Suppressor macrophage treated with lipopolysaccharide for 4 hours (primary cell): ENCODE results near the gene UQCC2.
A peak's percentile ranks its signal among the peaks of the same experiment; 100 is the strongest.

ENCODE experiments used
- DNase-seq: peaks from one replicate; pipeline ENCODE4 v3.0.0-alpha.2; 2020

The UQCC2 gene

GRCh38 chr6:33688451-33689147 is 22.9 kb downstream of the UQCC2 start:
- no peak for DNase-seq

- DNase-seq = no peak
These were observed 23.5 kb downstream of the UQCC2 start for GRCh38 chr6:33688006-33688405.

GRCh38 chr6:33686981-33687975 is 24.2 kb downstream of the UQCC2 start:
- DNase-seq = no peak

GRCh38 chr6:33686225-33686924 is 25.1 kb downstream of the UQCC2 start:
- no peak for DNase-seq

- DNase-seq = no peak
These were observed 25.9 kb downstream of the UQCC2 start for GRCh38 chr6:33685411-33686224.

GRCh38 chr6:33684983-33685382 is 26.5 kb downstream of the UQCC2 start:
- DNase-seq = no peak

GRCh38 chr6:33684428-33684896 is 27.0 kb downstream of the UQCC2 start:
- no peak for DNase-seq

- no peak for DNase-seq
These were observed 27.7 kb downstream of the UQCC2 start for GRCh38 chr6:33683576-33684427.

- DNase-seq = no peak
These were observed 28.4 kb downstream of the UQCC2 start for GRCh38 chr6:33683051-33683571.

- DNase-seq = no peak
These were observed 29.2 kb downstream of the UQCC2 start for GRCh38 chr6:33682341-33682740.

- no peak for DNase-seq
These were observed 31.7 kb downstream of the UQCC2 start for GRCh38 chr6:33679761-33680160.

- no peak for DNase-seq
These were observed 32.5 kb downstream of the UQCC2 start for GRCh38 chr6:33678932-33679490.

GRCh38 chr6:33678233-33678931 is 33.1 kb downstream of the UQCC2 start:
- no peak for DNase-seq

GRCh38 chr6:33677689-33678088 is 33.8 kb downstream of the UQCC2 start:
- no peak for DNase-seq

GRCh38 chr6:33677143-33677660 is 34.3 kb downstream of the UQCC2 start:
- no peak for DNase-seq

- no peak for DNase-seq
These were observed 34.9 kb downstream of the UQCC2 start for GRCh38 chr6:33676416-33677142.

- DNase-seq = no peak
These were observed 35.5 kb downstream of the UQCC2 start for GRCh38 chr6:33675968-33676367.

GRCh38 chr6:33673851-33674250 is 37.6 kb downstream of the UQCC2 start:
- DNase-seq = no peak

GRCh38 chr6:33672808-33673207 is 38.7 kb downstream of the UQCC2 start:
- peak; percentile 78 for DNase-seq
